Activated naive CD4-positive, alpha-beta T cell treated with Interleukin-2 at 50 U/mL for 16 hours (primary cell): ENCODE measurements around the gene PRDM11.

Experiments
- DNase-seq: peaks from one replicate; pipeline ENCODE4 v3.0.0-alpha.2; 2020

Gene PRDM11

GRCh38 chr11:45267052-45267451, 120.6 kb downstream of the PRDM11 start:
- DNase-seq = no peak

- no peak for DNase-seq
These were observed 121.3 kb downstream of the PRDM11 start for GRCh38 chr11:45267652-45268299.

GRCh38 chr11:45269678-45270077, 123.2 kb downstream of the PRDM11 start:
- DNase-seq = no peak

GRCh38 chr11:45270946-45271716, 124.7 kb downstream of the PRDM11 start:
- no peak for DNase-seq

GRCh38 chr11:45272701-45273100, 126.3 kb downstream of the PRDM11 start:
- DNase-seq = no peak

GRCh38 chr11:45273509-45273908, 127.1 kb downstream of the PRDM11 start:
- no peak for DNase-seq

- DNase-seq = no peak
These were observed 127.8 kb downstream of the PRDM11 start for GRCh38 chr11:45274206-45274605.

- no peak for DNase-seq
These were observed 129.4 kb downstream of the PRDM11 start for GRCh38 chr11:45275828-45276227.

GRCh38 chr11:45278714-45279113, 132.3 kb downstream of the PRDM11 start:
- no peak for DNase-seq

GRCh38 chr11:45279645-45280044, 133.2 kb downstream of the PRDM11 start:
- DNase-seq = no peak

- DNase-seq = no peak
These were observed 134.0 kb downstream of the PRDM11 start for GRCh38 chr11:45280449-45280848.

GRCh38 chr11:45282081-45282480, 135.6 kb downstream of the PRDM11 start:
- no peak for DNase-seq
